DOHH2 (cell line): ENCODE measurements around the gene NUDT14.

Source experiments
- H3F3A ChIP-seq: fragments of 200-600 bp; sonication (generic), shearing (Covaris generic); 2 replicates; pipeline ENCODE4 v1.6.0; 2016; ENCODE audit warnings: antibody characterized with exemption, mild to moderate bottlenecking; ENCODE audit not compliant: control insufficient read depth, insufficient read depth
- H3K27ac ChIP-seq: fragments of 200-600 bp; sonication (generic); 2 replicates; pipeline ENCODE4 v1.5.1; 2014; ENCODE audit warnings: low read depth, mild to moderate bottlenecking, low read length, moderate library complexity
- H3K27me3 ChIP-seq: fragments of 200-600 bp; sonication (generic); 2 replicates; pipeline ENCODE4 v1.6.1; 2014; ENCODE audit warnings: mild to moderate bottlenecking, low read length, mixed read lengths; ENCODE audit not compliant: control insufficient read depth
- H3K36me3 ChIP-seq: fragments of 200-600 bp; sonication (generic); 2 replicates; pipeline ENCODE4 v1.6.1; 2014; ENCODE audit warnings: mild to moderate bottlenecking, low read length, moderate library complexity, mixed read lengths; ENCODE audit not compliant: control insufficient read depth
- H3K4me1 ChIP-seq: fragments of 200-600 bp; sonication (generic); 2 replicates; pipeline ENCODE4 v1.6.1; 2014; ENCODE audit warnings: mild to moderate bottlenecking, low read length, mixed read lengths; ENCODE audit not compliant: control insufficient read depth
- H3K4me2 ChIP-seq: fragments of 200-600 bp; sonication (generic); 2 replicates; pipeline ENCODE4 v1.6.0; 2014; ENCODE audit warnings: mild to moderate bottlenecking, low read length, moderate library complexity
- H3K4me3 ChIP-seq: fragments of 200-600 bp; sonication (generic); 2 replicates; pipeline ENCODE4 v1.5.1; 2014; ENCODE audit warnings: mild to moderate bottlenecking, low read length, mixed read lengths
- H3K79me2 ChIP-seq: fragments of 200-600 bp; sonication (generic); 2 replicates; pipeline ENCODE4 v1.6.1; 2014; ENCODE audit warnings: mild to moderate bottlenecking, low read length, mixed read lengths; ENCODE audit not compliant: control insufficient read depth
- H3K9me2 ChIP-seq: fragments of 200-600 bp; sonication (generic); replicated peaks from 2 replicates; pipeline ENCODE4 v1.6.1; 2014; ENCODE audit warnings: mild to moderate bottlenecking, low read length, mixed read lengths; ENCODE audit not compliant: control insufficient read depth
- H3K9me3 ChIP-seq: fragments of 200-600 bp; sonication (generic); 2 replicates; pipeline ENCODE4 v1.6.1; 2014; ENCODE audit warnings: antibody characterized with exemption, low read length, mixed read lengths; ENCODE audit not compliant: control insufficient read depth, insufficient read depth
- H4K20me1 ChIP-seq: fragments of 200-600 bp; sonication (generic); 2 replicates; pipeline ENCODE4 v1.6.0; 2014; ENCODE audit warnings: low read depth, mild to moderate bottlenecking, antibody characterized with exemption, low read length, moderate library complexity; ENCODE audit not compliant: control insufficient read depth, insufficient read depth
- CTCF ChIP-seq: fragments of 200-600 bp; sonication (generic); IDR thresholded peaks from one replicate; pipeline ENCODE4 v1.5.1; 2014; ENCODE audit warnings: antibody characterized with exemption, mild to moderate bottlenecking, low read depth, low read length; ENCODE audit not compliant: poor library complexity, severe bottlenecking
- EZH2phosphoT487 ChIP-seq: fragments of 200-600 bp; sonication (generic); IDR thresholded peaks from 2 replicates; pipeline ENCODE4 v1.6.1; 2017; ENCODE audit warnings: borderline replicate concordance, mild to moderate bottlenecking, antibody characterized with exemption, low read length, moderate library complexity, mixed read lengths

The NUDT14 gene

GRCh38 chr14:105139831-105140239 is 41.3 kb downstream of the NUDT14 start:
- H3K4me3 ChIP-seq: no peak overlapping the region
- no peaks in the 10 kb centered on the region for H3K36me3 ChIP-seq
- H3K4me1 ChIP-seq: no peaks in the 10 kb centered on the region
- TF ChIP-seq CTCF (no peak), EZH2phosphoT487 (no peak)
- peaks cover 16% of the 10 kb centered on the region; the same call in 1 of the 2 replicates for H3K9me3 ChIP-seq
- no peaks in the 10 kb centered on the region; the same call in 1 of the 2 replicates for H3K27me3 ChIP-seq
- H4K20me1 ChIP-seq: no peaks in the 10 kb centered on the region
- no peaks in the 10 kb centered on the region for H3F3A ChIP-seq
- no peak overlapping the region for H3K4me2 ChIP-seq
- H3K27ac ChIP-seq: no peak overlapping the region
- H3K9me2 ChIP-seq: no peaks in the 10 kb centered on the region
- H3K79me2 ChIP-seq: no peaks in the 10 kb centered on the region

- H3K27me3 ChIP-seq: no peaks in the 10 kb centered on the region; the same call in 1 of the 2 replicates
- H3K9me3 ChIP-seq: peaks cover 16% of the 10 kb centered on the region; the same call in 1 of the 2 replicates
- H3K79me2 ChIP-seq: no peaks in the 10 kb centered on the region
- H3F3A ChIP-seq: no peaks in the 10 kb centered on the region
- H3K36me3 ChIP-seq: no peaks in the 10 kb centered on the region
- no peaks in the 10 kb centered on the region for H4K20me1 ChIP-seq
- TF ChIP-seq CTCF: no peak
- TF ChIP-seq EZH2phosphoT487: no peak
- no peak overlapping the region for H3K27ac ChIP-seq
- H3K9me2 ChIP-seq: no peaks in the 10 kb centered on the region
- H3K4me1 ChIP-seq: no peaks in the 10 kb centered on the region
- H3K4me3 ChIP-seq: no peak overlapping the region
- H3K4me2 ChIP-seq: no peak overlapping the region
Measured at GRCh38 chr14:105139212-105139825, 41.8 kb downstream of the NUDT14 start.

GRCh38 chr14:105138551-105139111 is 42.5 kb downstream of the NUDT14 start:
- Histone ChIP-seq H3K4me2 (no peak overlapping the region), H3F3A (no peaks in the 10 kb centered on the region)
- TF ChIP-seq CTCF: no peak
- no peak for TF ChIP-seq EZH2phosphoT487

More at GRCh38 chr14:105138551-105139111, 42.5 kb downstream of the NUDT14 start:
- no peaks in the 10 kb centered on the region for H3K4me1 ChIP-seq
- no peak overlapping the region for H3K27ac ChIP-seq
- no peaks in the 10 kb centered on the region for H3K9me2 ChIP-seq
- no peaks in the 10 kb centered on the region for H3K79me2 ChIP-seq
- H3K4me3 ChIP-seq: no peak overlapping the region
- no peaks in the 10 kb centered on the region; the same call in 1 of the 2 replicates for H3K27me3 ChIP-seq
- no peaks in the 10 kb centered on the region for H3K36me3 ChIP-seq
- no peaks in the 10 kb centered on the region for H4K20me1 ChIP-seq
- peaks cover 16% of the 10 kb centered on the region; the same call in 1 of the 2 replicates for H3K9me3 ChIP-seq
